Esophagus muscularis mucosa (tissue), 4 donors: ENCODE results near the gene GNPDA1.

Experiments
- EP300 ChIP-seq: sonication (generic); formaldehyde crosslinking; IDR thresholded peaks from one replicate; pipeline ENCODE4 v1.6.1; 2017; ENCODE audit warnings: antibody characterized with exemption
- POLR2A ChIP-seq: fragments of 450-650 bp; IDR thresholded peaks from one replicate; pipeline ENCODE4 v1.6.1; 2017; ENCODE audit warnings: antibody characterized with exemption, moderate library complexity, mild to moderate bottlenecking, low read depth
- TF ChIP-seq, protein P1 (sequence below), 3 experiments: fragments of 200-600 bp in 2 of 3; fragments of 450-650 bp in 1 of 3; sonication (generic) in 2 of 3; IDR thresholded peaks; one replicate each; pipeline ENCODE4 v1.5.1; 2017 to 2019; ENCODE audit warnings: antibody characterized with exemption in 3 of 3, mild to moderate bottlenecking in 2 of 3, moderate library complexity in 1 of 3

DNA sequence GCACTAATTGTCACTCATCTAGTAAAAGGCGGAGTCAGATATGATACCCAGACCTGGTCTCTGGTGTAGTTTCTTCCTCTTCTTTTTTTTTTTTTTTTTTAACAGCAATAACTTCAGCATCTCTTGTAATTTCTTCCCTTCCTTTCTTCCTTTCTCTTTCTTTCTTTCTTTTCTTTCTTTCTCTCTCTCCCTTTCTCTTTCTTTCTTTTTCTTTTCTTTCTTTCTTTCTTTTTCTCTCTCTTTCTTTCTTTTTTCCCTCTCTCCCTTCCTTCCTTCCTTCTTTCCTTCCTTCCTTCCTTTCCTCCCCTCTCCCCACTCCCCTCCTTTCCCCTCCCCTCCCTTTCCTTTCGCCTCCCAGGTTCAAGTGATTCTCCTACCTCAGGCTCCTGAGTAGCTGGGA lies 25.9 kb upstream of the GNPDA1 start:
- TF ChIP-seq POLR2A (no peak), EP300 (no peak)
- TF ChIP-seq, protein P1, sequence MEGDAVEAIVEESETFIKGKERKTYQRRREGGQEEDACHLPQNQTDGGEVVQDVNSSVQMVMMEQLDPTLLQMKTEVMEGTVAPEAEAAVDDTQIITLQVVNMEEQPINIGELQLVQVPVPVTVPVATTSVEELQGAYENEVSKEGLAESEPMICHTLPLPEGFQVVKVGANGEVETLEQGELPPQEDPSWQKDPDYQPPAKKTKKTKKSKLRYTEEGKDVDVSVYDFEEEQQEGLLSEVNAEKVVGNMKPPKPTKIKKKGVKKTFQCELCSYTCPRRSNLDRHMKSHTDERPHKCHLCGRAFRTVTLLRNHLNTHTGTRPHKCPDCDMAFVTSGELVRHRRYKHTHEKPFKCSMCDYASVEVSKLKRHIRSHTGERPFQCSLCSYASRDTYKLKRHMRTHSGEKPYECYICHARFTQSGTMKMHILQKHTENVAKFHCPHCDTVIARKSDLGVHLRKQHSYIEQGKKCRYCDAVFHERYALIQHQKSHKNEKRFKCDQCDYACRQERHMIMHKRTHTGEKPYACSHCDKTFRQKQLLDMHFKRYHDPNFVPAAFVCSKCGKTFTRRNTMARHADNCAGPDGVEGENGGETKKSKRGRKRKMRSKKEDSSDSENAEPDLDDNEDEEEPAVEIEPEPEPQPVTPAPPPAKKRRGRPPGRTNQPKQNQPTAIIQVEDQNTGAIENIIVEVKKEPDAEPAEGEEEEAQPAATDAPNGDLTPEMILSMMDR (IDR thresholded peaks at IDR 0.05), result no peak
